ENCODE measurements around the gene MC1R. TPM values are rescaled to one million over a fixed set of nuclear protein-coding genes. Genes with fewer than 3 reads are reported as not detected.

MC1R gene
- total RNA-seq, 1 donor from 2014 or later = 2.8 TPM

DNA sequence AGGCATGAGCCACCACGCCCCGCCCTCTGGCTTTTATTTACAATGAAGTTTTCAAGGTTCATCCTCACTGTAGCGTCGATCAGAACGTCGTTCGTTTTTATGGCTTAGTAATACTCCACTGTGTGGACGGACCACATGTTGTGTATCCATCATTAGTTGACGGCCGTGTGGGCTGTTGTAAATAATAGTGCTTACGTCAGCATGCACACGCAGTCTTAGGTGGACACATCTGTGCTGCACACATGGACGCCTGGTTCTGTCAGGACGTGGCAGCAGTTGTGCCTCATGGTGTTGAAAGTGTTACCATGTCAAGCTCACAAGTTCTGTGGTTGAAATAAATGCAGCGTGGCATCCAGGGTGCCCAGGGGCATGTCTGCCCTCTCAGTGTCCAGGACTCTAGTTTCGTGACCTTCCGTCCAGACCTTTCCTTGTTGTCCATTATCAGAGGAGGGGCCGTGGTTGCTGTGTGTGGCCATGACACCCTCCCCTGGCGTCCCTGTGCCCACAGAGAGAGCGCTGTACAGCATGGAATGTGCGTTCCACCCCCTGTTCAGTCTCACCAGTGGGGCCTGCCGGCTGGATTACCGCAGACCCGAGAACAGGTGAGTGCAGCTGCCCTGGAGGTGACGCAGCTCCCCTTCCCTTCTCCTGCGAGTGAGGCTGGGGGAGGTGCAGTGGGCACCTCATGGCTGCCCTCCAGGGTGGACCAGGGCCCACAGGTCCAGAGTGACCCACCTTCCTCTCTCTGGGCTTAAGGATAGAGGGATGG is 23.0 kb upstream of the MC1R start:
- no peak for DNase-seq (ENCODE audit: extremely low read depth, low read depth, low spot score)

DNA sequence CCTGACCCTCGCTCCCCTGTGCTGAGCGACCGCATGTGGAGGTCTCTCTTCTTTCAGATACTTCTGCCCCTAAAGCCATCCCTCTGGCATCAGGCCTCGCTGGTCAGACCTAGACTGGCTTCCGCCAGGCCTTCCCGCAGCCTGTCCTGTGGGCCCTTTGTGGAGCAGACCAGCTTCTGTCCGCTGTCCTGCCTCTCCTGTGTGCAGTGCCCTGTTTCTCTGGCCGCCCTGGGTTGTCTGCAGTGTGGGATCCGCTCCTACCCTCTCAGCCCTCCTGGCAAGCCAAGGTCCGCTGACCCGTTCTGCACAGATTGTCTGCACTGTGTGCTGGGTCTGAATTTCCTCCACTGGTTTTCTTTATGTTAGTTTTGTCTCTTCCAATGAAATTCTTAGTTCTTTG is 21.5 kb upstream of the MC1R start:
- DNase-seq (ENCODE audit: extremely low read depth, low read depth, low spot score) = no peak

DNA sequence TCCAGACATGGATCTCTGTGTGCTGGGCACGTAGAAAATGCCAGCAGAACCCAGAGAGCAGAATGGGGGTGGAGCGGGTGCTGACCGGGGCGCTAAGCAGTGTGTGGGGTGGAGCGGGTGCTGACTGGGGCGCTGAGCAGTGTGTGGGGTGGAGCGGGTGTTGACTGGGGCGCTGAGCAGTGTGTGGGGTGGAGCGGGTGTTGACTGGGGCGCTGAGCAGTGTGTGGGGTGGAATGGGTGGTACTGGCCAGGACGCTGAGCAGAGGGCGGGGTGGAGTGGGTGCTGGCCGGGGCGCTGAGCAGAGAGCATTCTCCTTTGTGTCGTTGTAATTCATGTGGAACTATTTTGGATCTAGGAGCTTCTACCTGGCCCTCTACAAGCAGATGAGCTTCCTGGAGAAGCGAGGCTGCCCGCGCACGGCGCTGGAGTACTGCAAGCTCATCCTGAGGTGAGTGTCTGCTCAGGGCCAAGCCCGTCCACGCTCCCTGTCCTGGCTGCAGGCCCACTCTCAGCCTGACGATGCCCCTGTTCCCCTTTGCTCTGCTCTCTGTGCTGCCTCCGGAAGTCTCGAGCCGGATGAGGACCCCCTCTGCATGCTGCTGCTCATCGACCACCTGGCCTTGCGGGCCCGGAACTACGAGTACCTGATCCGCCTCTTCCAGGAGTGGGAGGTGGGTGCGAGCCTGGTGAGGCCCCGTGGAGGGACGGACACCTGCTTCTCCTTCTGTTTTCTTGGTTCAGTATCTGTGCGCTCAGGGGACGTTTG is 20.3 kb upstream of the MC1R start:
- DNase-seq (ENCODE audit: extremely low read depth, low read depth, low spot score) = no peak

DNA sequence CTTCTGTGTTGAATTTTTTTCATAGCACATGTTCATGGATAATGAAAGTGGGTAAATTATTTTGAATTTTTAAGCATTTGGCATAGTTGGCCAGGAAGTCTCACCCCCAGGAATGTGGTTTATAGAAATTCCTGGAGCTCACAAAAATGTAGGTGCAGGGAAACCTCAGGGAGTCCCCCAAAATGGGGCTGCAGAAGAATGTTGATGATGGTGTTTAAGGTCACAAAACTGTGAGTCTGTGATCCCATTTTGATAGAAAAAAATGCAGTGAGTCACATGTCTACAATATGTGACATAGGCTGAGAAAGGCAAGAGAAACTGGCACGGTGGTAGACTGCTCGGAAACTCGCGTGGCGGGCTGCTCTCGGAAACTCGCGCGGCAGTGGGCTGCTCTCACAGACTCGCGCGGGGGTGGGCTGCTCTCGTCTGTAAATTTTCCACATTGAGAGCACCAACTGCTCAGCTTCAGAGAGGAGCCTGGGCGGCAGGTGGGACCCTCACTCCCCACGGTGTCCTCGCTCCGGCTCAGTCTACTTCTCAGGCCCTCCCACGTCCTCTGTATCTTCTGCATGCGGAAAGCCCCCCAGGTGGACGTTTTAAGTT is 18.7 kb upstream of the MC1R start:
- no peak for DNase-seq (ENCODE audit: extremely low read depth, low read depth, low spot score)

DNA sequence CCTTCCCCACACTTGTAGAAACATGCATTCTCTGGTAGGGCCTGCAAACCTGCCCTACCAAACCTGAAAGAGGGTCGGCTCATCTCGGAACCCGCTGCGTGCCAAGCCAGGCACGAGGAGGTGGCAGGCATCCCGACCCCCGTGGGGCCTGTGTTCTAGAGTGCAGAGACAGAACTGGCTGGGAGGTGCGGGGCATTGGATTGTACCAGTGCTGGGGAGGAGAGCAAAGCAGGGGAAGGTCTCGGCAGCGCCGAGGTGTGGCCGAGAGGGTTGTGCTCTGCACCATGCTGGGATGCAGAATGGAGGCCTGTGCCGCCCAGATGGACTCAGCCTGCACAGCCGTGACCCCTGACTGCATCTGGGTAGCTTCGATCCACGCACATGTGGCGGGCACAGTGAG is 17.8 kb upstream of the MC1R start:
- DNase-seq (ENCODE audit: extremely low read depth, low read depth, low spot score) = no peak

DNA sequence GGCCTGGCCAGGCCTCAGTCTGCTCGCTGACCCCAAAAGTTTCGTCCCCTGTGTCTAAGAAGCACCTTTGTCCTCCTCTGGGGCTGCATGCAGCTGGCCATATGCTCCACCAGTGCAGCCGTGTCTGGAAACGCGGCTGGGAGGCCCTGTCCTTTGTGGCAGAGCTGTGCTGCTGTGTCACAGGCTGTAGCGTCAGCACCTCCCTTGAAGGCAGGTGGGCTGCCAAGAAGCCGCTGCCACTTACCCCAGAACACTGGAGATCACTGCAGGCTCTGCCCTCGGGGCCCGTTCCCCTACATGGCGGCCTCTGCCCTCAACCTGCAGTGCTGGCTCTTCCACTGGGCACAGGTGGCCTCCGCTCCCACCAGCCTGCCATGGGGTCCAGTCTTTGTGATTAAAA is 15.7 kb upstream of the MC1R start:
- no peak for DNase-seq (ENCODE audit: extremely low read depth, low read depth, low spot score)

DNA sequence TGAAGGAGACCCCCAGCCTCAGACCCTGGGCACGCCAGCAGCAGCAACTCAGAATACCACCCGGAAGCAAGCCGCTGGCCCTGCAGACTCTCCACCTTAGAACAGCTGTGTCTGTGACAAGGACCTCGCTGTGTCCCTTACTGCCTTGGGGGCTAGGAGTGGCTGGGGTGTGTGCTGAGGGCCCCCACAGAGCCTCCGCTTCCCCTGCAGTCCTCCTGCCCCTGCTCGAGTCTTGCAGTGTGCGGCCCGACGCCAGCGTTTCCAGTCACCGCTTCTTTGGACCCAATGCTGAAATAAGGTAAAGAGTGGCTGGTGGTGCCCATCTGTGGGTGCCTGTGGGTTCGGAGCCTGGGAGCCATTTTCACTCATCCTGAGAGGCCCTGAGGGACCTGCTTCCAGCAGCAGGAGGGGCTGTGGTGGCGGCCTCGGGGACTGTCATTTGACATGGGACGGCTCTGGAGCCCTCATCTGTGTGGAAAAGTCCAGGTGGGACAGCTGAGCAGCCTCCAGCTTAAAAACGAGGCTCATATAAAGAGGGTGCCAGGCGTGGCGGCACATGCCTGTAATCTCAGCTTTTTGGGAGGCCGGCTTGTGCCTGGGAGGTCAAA is 14.7 kb upstream of the MC1R start:
- DNase-seq (ENCODE audit: extremely low read depth, low read depth, low spot score) = no peak

DNA sequence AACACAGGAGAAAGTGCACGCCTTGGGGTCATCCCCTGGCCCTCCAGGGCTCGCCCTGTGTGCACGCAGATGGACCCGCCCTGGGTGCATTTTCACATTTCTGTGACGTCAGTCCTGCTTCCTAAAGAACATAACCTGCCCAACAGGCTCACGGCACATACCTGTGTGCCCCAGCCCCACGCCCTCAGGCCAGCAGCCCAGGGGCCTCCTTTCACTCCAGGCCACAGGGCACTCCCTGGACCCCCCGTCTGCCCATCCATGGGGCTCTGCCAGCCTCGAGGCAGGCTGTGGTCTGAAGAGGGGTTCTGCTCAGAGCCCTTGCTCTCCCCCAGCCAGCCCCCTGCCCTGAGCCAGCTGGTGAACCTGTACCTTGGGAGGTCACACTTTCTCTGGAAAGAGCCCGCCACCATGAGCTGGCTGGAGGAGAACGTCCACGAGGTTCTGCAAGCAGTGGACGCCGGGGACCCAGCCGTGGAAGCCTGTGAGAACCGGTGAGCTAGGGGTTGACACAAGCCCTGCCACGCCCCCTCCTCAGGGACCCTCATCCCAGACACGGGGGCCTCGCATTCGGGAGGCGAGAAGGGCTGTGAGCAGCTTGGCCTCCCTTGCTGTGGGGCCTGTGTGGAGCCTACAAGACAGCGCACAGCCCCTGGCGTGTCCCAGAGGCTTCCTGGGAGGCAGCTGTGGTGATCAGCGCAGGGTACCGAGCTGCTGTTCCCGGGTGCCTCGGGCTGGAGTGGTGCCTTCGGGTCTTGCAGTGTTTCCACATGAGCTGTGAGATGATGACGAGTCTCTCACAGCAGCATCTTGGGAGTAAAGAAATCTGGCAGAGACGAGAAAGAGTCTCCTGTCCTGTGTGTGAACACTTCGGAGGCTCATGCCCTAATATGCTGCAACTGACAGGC is 13.8 kb upstream of the MC1R start:
- DNase-seq (ENCODE audit: extremely low read depth, low read depth, low spot score) = no peak

DNA sequence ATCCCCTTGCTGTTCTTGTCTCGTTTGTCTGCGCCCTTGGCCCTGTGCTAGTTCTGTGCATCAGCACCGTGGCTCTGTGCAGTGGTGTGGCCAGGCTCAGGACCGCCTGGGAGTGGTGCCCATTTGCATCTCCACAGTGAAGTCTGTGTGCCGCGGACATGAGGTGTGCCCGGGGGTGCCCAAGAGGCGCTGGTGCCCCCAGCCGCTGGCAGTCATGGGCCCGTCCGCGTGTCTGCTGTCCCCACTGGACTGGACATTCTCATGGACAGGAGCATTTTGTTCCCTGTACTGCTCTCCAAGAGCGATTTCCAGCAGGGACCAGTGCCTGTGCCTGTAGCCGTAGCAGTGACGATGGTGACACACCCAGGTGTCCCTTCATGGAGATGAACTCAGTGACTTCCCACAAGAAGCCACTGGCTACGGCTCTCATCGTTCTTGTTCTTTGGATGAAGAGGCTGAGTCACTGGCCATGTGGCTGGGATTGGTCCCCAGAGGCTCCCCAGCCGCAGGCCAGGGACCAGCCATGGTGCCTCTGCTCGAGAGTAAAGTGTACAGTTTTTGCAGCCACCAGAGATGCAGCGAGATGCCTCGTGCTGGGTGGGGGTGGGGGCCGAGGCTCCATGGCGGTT is 13.0 kb upstream of the MC1R start:
- DNase-seq (ENCODE audit: extremely low read depth, low read depth, low spot score) = no peak

DNA sequence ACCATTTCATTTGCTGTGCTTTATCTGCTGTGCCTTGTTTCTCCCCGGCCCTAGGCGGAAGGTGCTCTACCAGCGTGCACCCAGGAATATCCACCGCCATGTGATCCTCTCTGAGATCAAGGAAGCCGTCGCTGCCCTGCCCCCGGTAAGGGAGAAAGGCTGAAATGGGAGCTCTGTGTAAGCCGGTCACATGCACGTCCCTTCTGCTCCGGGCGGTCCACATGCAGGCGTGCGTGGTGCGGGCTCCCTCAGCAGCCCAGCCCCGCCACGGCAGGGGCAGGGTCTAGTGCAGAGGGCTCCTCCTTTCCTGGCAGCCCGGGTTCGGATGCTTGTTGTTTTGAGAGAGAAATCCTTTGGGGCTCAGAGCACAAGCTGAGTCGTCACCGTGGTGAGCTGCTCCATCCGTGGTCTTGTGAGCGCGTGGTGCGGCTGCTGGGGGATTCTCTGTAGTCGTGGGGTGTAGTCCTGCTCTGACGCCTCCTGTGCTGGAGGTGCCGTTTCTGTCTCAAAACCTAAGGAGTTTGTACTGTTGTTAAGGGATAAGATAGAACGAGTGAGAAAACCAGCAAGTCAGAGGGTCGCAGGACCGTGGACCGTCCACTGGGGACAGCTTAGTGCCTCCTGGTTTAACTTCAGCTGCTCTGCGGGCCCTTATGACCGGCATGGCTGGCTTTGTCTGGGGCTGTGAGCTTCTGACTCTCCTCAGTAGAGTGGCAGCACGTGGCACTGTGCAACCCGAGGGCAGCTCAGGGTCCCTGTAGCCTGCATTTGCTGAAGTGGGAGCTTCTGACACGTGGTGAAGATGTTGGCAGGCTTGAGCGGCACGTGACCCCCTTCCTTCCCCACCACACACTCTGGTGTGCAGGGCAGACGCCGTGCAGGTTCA is 12.3 kb upstream of the MC1R start:
- no peak for DNase-seq (ENCODE audit: extremely low read depth, low read depth, low spot score)

DNA sequence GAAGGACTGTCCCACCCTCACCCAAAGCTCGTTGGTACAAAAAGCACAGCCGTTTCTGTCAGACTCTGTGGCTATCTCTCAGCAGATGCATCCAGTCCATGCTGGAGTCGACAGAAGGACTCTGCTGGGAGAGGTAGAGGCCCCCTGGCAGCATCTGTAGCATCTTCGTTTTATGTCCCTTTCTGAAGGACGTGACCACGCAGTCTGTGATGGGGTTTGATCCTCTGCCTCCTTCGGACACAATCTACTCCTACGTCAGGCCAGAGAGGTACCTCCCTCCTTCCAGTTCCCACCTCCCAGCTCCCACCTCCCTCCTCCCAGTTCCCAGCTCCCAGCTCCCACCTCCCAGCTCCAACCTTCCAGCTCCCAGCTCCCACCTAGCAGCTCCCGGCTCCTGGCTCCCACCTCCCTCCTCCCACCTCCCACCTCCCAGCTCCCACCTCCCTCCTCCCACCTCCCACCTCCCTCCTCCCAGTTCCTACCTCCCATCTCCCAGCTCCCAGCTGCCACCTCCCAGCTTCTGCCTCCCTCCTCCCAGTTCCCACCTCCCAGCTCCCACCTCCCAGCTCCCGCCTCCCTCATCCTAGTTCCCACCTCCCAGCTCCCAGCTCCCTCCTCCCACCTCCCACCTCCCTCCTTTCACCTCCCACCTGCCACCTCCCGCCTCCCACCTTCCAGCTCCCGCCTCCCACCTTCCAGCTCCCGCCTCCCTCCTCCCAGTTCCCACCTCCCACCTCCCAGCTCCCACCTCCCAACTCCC is 11.4 kb upstream of the MC1R start:
- DNase-seq (ENCODE audit: extremely low read depth, low read depth, low spot score) = no peak

DNA sequence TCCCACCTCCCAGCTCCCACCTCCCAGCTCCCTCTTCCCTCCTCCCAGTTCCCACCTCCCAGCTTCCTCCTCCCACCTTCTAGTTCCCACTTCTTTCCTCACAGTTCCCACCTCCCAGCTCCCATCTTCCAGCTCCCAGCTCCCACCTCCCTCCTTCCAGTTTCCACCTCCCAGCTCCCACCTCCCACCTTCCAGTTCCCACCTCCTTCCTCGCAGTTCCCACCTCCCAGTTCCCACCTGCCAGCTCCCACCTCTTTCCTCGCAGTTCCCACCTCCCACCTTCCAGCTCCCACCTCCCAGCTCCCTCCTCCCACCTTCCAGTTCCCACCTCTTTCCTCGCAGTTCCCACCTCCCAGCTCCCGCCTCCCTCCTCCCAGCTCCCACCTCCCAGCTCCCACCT is 10.4 kb upstream of the MC1R start:
- no peak for DNase-seq (ENCODE audit: extremely low read depth, low read depth, low spot score)

DNA sequence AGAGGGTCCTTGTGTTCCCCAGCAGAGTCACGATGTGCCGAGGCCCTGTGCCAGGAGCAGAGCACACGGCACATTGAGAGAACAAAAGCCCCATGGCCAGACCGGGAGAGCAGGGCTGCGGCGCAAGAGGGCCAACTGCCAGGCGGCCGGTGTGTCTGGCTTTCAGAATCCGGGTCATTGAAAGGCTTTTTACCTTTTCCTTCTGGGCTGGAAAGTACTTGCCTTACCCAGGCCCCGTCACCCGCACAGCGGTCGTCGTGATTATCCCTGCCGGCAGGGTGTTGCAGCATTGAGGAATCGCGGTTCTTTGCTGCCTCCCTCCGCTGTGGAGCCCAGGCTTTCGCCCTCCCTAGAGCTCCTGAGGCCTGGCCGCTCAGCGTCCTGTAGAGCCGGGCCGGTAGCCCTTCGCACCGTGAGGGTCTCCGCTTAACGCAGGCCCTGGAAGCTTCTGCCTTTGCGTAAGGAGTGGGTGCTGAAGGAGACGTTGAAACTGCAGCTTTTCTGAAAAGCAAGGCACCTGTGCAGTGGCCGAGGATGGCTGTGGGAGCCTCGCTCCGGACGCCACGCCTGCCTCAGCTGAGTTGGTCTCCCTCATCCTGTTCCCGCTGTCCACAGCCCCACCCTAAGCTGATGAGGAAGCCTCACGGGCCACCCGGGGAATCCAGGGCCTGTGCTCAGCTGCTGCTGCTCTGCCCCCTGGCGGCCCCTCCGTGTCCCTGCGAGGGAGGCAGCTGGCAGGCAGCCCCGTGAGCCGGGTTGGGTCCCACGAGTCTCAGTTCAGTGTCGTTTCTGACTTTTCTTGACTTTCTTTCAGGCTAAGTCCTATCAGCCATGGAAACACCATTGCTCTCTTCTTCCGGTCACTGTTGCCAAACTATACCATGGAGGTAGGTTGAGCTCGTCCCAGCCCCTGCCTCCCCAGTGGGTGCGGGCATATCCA is 8.6 kb upstream of the MC1R start:
- DNase-seq (ENCODE audit: extremely low read depth, low read depth, low spot score) = no peak

DNA sequence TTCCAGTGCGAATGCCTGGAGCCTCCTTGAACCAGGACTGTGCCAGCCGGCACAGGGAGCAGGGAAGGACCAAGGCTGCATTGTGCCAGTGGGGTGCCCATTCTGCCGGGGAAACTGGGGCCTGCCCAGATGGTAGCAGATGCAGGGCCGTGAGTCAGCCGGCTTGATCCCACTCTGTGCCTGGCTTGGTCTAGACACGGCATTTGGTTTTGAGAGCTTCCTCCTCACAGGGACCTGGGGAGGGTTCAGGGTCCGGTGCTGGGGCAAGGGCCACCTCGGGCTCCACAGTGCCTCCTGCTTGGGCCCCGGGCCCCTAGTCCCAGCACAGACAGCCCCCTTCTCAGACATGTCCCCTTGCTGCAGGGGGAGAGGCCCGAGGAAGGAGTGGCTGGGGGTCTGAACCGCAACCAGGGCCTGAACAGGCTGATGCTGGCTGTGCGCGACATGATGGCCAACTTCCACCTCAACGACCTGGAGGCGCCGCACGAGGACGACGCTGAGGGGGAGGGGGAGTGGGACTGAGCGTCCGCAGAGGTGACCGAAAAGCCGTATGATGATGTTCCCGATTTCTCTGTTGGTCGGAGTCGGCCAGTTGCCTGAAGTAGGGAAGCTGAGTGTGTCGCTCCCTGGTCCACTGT is 7.8 kb upstream of the MC1R start:
- DNase-seq (ENCODE audit: extremely low read depth, low read depth, low spot score) = no peak

DNA sequence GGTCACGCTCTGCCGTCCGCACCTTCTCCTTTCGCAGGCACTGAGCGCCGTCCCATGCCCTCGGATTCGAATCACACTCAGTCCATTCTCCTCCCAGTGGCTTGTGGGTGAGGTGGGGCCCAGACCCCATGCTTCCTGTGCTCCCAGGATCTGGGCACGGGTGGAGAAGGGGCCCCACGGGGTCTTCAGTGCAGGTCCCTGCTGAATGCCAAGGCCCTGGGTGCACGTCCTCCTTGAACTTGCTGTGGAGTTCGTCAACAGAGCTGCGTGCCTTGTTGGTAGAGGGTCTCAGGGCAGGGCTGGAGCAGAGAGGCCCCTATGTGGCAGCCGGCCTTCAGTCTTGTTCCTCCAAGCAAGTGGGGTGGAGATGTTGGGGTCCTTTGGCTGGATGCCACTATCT is 7.3 kb upstream of the MC1R start:
- no peak for DNase-seq (ENCODE audit: extremely low read depth, low read depth, low spot score)

DNA sequence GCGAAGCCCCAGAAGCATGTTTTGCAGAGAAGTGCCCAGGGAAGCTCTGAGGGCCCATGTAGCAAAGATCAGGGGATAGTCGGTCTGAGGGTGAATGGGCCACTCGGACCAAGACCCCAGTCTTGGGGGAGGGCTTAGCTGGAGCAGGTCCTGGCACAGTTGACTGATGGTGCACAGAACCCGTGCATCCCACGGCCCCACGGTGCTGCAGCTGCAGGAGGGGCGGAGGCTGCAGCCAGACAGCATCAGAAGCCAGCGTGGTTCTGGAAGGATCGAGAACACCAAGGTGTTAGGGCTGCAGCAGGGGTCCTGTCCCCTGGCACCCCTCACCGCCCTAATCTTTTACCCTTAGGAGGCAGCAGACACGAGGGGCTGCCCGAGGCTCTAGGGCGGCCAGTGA is 6.5 kb upstream of the MC1R start:
- no peak for DNase-seq (ENCODE audit: extremely low read depth, low read depth, low spot score)

DNA sequence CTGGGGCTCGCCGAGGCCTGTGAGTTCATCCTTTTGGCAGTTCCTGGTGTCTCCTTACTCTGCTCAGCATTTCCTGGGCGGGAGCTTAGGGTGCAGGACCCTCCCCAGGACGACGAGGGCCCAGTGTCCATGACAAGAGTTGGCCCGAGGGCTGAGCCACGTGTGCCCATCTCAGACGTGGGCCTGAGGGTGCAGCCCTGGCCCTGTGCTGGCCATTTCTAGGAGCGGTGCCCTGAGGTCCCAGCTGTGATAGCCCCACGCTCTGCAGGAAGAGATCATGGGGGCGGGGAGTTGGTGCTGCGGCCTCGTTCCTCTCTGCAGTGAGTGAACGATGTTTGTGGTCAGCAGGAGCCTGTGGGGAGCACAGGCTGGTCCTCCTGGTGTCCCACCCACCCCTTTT is 6.0 kb upstream of the MC1R start:
- DNase-seq (ENCODE audit: extremely low read depth, low read depth, low spot score) = no peak

Measured in glomerular endothelial cell (primary cell).